DOHH2 (cell line): ENCODE results near the gene APBA3.

Experiments
- H3F3A ChIP-seq: fragments of 200-600 bp; sonication (generic), shearing (Covaris generic); 2 replicates; pipeline ENCODE4 v1.6.0; 2016; ENCODE audit warnings: antibody characterized with exemption, mild to moderate bottlenecking; ENCODE audit not compliant: control insufficient read depth, insufficient read depth
- H3K27ac ChIP-seq: fragments of 200-600 bp; sonication (generic); 2 replicates; pipeline ENCODE4 v1.5.1; 2014; ENCODE audit warnings: low read depth, mild to moderate bottlenecking, low read length, moderate library complexity
- H3K27me3 ChIP-seq: fragments of 200-600 bp; sonication (generic); 2 replicates; pipeline ENCODE4 v1.6.1; 2014; ENCODE audit warnings: mild to moderate bottlenecking, low read length, mixed read lengths; ENCODE audit not compliant: control insufficient read depth
- H3K36me3 ChIP-seq: fragments of 200-600 bp; sonication (generic); 2 replicates; pipeline ENCODE4 v1.6.1; 2014; ENCODE audit warnings: mild to moderate bottlenecking, low read length, moderate library complexity, mixed read lengths; ENCODE audit not compliant: control insufficient read depth
- H3K4me1 ChIP-seq: fragments of 200-600 bp; sonication (generic); 2 replicates; pipeline ENCODE4 v1.6.1; 2014; ENCODE audit warnings: mild to moderate bottlenecking, low read length, mixed read lengths; ENCODE audit not compliant: control insufficient read depth
- H3K4me2 ChIP-seq: fragments of 200-600 bp; sonication (generic); 2 replicates; pipeline ENCODE4 v1.6.0; 2014; ENCODE audit warnings: mild to moderate bottlenecking, low read length, moderate library complexity
- H3K4me3 ChIP-seq: fragments of 200-600 bp; sonication (generic); 2 replicates; pipeline ENCODE4 v1.5.1; 2014; ENCODE audit warnings: mild to moderate bottlenecking, low read length, mixed read lengths
- H3K79me2 ChIP-seq: fragments of 200-600 bp; sonication (generic); 2 replicates; pipeline ENCODE4 v1.6.1; 2014; ENCODE audit warnings: mild to moderate bottlenecking, low read length, mixed read lengths; ENCODE audit not compliant: control insufficient read depth
- H3K9me2 ChIP-seq: fragments of 200-600 bp; sonication (generic); replicated peaks from 2 replicates; pipeline ENCODE4 v1.6.1; 2014; ENCODE audit warnings: mild to moderate bottlenecking, low read length, mixed read lengths; ENCODE audit not compliant: control insufficient read depth
- H3K9me3 ChIP-seq: fragments of 200-600 bp; sonication (generic); 2 replicates; pipeline ENCODE4 v1.6.1; 2014; ENCODE audit warnings: antibody characterized with exemption, low read length, mixed read lengths; ENCODE audit not compliant: control insufficient read depth, insufficient read depth
- H4K20me1 ChIP-seq: fragments of 200-600 bp; sonication (generic); 2 replicates; pipeline ENCODE4 v1.6.0; 2014; ENCODE audit warnings: low read depth, mild to moderate bottlenecking, antibody characterized with exemption, low read length, moderate library complexity; ENCODE audit not compliant: control insufficient read depth, insufficient read depth
- CTCF ChIP-seq: fragments of 200-600 bp; sonication (generic); IDR thresholded peaks from one replicate; pipeline ENCODE4 v1.5.1; 2014; ENCODE audit warnings: antibody characterized with exemption, mild to moderate bottlenecking, low read depth, low read length; ENCODE audit not compliant: poor library complexity, severe bottlenecking
- EZH2phosphoT487 ChIP-seq: fragments of 200-600 bp; sonication (generic); IDR thresholded peaks from 2 replicates; pipeline ENCODE4 v1.6.1; 2017; ENCODE audit warnings: borderline replicate concordance, mild to moderate bottlenecking, antibody characterized with exemption, low read length, moderate library complexity, mixed read lengths

The APBA3 gene

GRCh38 chr19:3790941-3791340 is 29.4 kb upstream of the APBA3 start:
- no peaks in the 10 kb centered on the region for H3K79me2 ChIP-seq
- no peaks in the 10 kb centered on the region for H3K4me1 ChIP-seq
- H3K27me3 ChIP-seq, result no peaks in the 10 kb centered on the region
- H3K36me3 ChIP-seq, result no peaks in the 10 kb centered on the region
- no peak overlapping the region for H3K4me3 ChIP-seq
- H4K20me1 ChIP-seq, result no peaks in the 10 kb centered on the region
- H3K27ac ChIP-seq, result no peak overlapping the region
- TF ChIP-seq CTCF, result no peak
- no peak for TF ChIP-seq EZH2phosphoT487
- no peaks in the 10 kb centered on the region for H3K9me3 ChIP-seq
- no peak overlapping the region for H3K4me2 ChIP-seq
- no peaks in the 10 kb centered on the region for H3K9me2 ChIP-seq
- H3F3A ChIP-seq, result no peaks in the 10 kb centered on the region

DNA sequence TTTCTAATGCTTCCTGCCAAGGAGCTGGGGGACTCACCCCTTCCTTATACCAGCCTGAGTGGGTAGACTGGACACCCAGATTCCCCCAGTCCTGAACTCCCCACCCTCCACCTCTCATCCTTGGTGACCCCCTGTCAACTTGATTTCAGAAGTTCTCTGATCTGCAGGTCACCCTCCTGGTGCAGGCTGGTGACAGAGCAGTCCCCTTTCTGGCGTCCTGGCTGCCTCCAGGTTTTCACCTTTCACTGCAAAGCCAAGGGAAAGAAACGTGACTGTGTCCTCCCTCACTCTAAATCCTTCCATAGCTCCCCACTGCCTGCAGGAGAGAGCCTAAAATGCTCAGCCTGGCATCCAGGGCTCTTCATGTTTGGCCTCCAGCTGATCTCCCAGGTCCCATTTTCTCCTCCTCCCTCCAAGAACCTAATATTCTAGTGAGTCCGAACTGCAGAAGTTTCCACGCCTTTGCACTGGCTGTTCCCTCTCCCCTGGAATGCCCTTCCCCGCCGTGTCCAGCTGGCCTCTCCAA is 28.8 kb upstream of the APBA3 start:
- Histone ChIP-seq H3F3A (no peaks in the 10 kb centered on the region), H3K4me2 (no peak overlapping the region), H3K4me1 (no peaks in the 10 kb centered on the region)

GRCh38 chr19:3788996-3789778 is 27.7 kb upstream of the APBA3 start:
- no peaks in the 10 kb centered on the region for H3K36me3 ChIP-seq
- H3K27ac ChIP-seq, result no peak overlapping the region
- no peaks in the 10 kb centered on the region for H3K9me2 ChIP-seq
- no peak overlapping the region for H3K4me2 ChIP-seq
- H3K4me3 ChIP-seq, result no peak overlapping the region
- TF ChIP-seq CTCF, result no peak
- no peak for TF ChIP-seq EZH2phosphoT487
- H3K79me2 ChIP-seq, result no peaks in the 10 kb centered on the region
- H3K9me3 ChIP-seq, result no peaks in the 10 kb centered on the region
- H4K20me1 ChIP-seq, result no peaks in the 10 kb centered on the region
- H3K27me3 ChIP-seq, result peaks cover 10% of the 10 kb centered on the region; the same call in 1 of the 2 replicates
- no peaks in the 10 kb centered on the region for H3F3A ChIP-seq
- H3K4me1 ChIP-seq, result no peaks in the 10 kb centered on the region

More for the DNA sequence above, 28.8 kb upstream of the APBA3 start:
- no peaks in the 10 kb centered on the region for H3K9me2 ChIP-seq
- peaks cover 4% of the 10 kb centered on the region; the same call in 1 of the 2 replicates for H3K27me3 ChIP-seq
- no peaks in the 10 kb centered on the region for H3K36me3 ChIP-seq
- H3K27ac ChIP-seq, result no peak overlapping the region
- no peak for TF ChIP-seq EZH2phosphoT487
- no peak for TF ChIP-seq CTCF
- H3K4me3 ChIP-seq, result no peak overlapping the region
- no peaks in the 10 kb centered on the region for H3K79me2 ChIP-seq
- H4K20me1 ChIP-seq, result no peaks in the 10 kb centered on the region
- H3K9me3 ChIP-seq, result no peaks in the 10 kb centered on the region
